Astrocyte (in vitro differentiated cells and primary cell): ENCODE data around the gene CCDC3. TPM values are rescaled to one million over a fixed set of nuclear protein-coding genes. Genes with fewer than 3 reads are reported as not detected.

Source experiments
- DNase-seq: peaks from one replicate; pipeline ENCODE4 v3.0.0-alpha.2; 2010; ENCODE audit warnings: low read depth
- FAIRE-seq: peaks from 2 replicates; lab custom pipeline; 2011; peaks lifted over from hg19 to GRCh38; lab: Jason Lieb, UNC
- H2AFZ ChIP-seq: 2 replicates; pipeline ENCODE4 v1.6.0; 2012; ENCODE audit warnings: low read depth, low read length, inconsistent platforms
- H3K27ac ChIP-seq: 2 replicates; pipeline ENCODE4 v1.5.1; 2011; ENCODE audit warnings: low read depth, low read length, inconsistent platforms
- H3K27me3 ChIP-seq: 2 replicates; pipeline ENCODE4 v1.6.0; 2011; ENCODE audit warnings: low read length, inconsistent platforms; ENCODE audit not compliant: insufficient read depth
- H3K36me3 ChIP-seq: 2 replicates; pipeline ENCODE4 v1.5.1; 2011; ENCODE audit warnings: low read length, inconsistent platforms; ENCODE audit not compliant: insufficient read depth
- H3K4me1 ChIP-seq: 2 replicates; pipeline ENCODE4 v1.5.1; 2011; ENCODE audit warnings: low read length, inconsistent platforms; ENCODE audit not compliant: insufficient read depth
- H3K4me2 ChIP-seq: 2 replicates; pipeline ENCODE4 v1.6.0; 2012; ENCODE audit warnings: low read length, inconsistent platforms
- H3K4me3 ChIP-seq: 2 replicates; pipeline ENCODE4 v1.5.1; 2011; ENCODE audit warnings: low read depth, mild to moderate bottlenecking, low read length, inconsistent platforms; ENCODE audit not compliant: insufficient read depth
- H3K79me2 ChIP-seq: 2 replicates; pipeline ENCODE4 v1.6.0; 2012; ENCODE audit warnings: mild to moderate bottlenecking, low read length, inconsistent platforms; ENCODE audit not compliant: insufficient read depth
- H3K9ac ChIP-seq: 2 replicates; pipeline ENCODE4 v1.6.0; 2012; ENCODE audit warnings: mild to moderate bottlenecking, low read length, inconsistent platforms
- H3K9me3 ChIP-seq: 2 replicates; pipeline ENCODE4 v1.5.1; 2012; ENCODE audit warnings: low read depth, mild to moderate bottlenecking, low read length, inconsistent platforms; ENCODE audit not compliant: insufficient read depth
- H4K20me1 ChIP-seq: 2 replicates; pipeline ENCODE4 v1.6.0; 2012; ENCODE audit warnings: low read length, inconsistent platforms; ENCODE audit not compliant: insufficient read depth
- H3K27ac Mint-ChIP-seq: one replicate; pipeline ENCODE4 v1.8.0; 2021; ENCODE audit warnings: mild to moderate bottlenecking, mixed read lengths; ENCODE audit not compliant: unreplicated experiment
- H3K27me3 Mint-ChIP-seq: one replicate; pipeline ENCODE4 v1.8.0; 2021; ENCODE audit warnings: low read depth, mixed read lengths; ENCODE audit not compliant: unreplicated experiment
- H3K36me3 Mint-ChIP-seq: one replicate; pipeline ENCODE4 v1.8.0; 2021; ENCODE audit warnings: low read depth, mixed read lengths; ENCODE audit not compliant: unreplicated experiment
- H3K4me1 Mint-ChIP-seq: one replicate; pipeline ENCODE4 v1.8.0; 2021; ENCODE audit warnings: low read depth, mixed read lengths; ENCODE audit not compliant: unreplicated experiment
- H3K4me3 Mint-ChIP-seq: one replicate; pipeline ENCODE4 v1.8.0; 2021; ENCODE audit warnings: mild to moderate bottlenecking, moderate library complexity, mixed read lengths; ENCODE audit not compliant: unreplicated experiment
- H3K9me3 Mint-ChIP-seq: one replicate; pipeline ENCODE4 v1.8.0; 2021; ENCODE audit warnings: mild to moderate bottlenecking, mixed read lengths; ENCODE audit not compliant: unreplicated experiment
- EZH2 ChIP-seq: IDR thresholded peaks from 2 replicates; pipeline ENCODE4 v1.6.1; 2012; ENCODE audit warnings: mild to moderate bottlenecking, low read length, inconsistent platforms; ENCODE audit not compliant: insufficient read depth
- total RNA-seq: library from RNA; stranded (reverse); gene quantifications from 2 replicates; pipeline ENCODE4 v1.2.1, GENCODE V29; 2021
- TF ChIP-seq, protein P1 (sequence below): IDR thresholded peaks from 2 replicates; pipeline ENCODE4 v1.5.1; 2011; ENCODE audit warnings: low read depth, mild to moderate bottlenecking, inconsistent platforms, low read length, moderate library complexity; ENCODE audit not compliant: insufficient read depth

CCDC3 gene
- total RNA-seq, 1 donor from 2014 or later, result 25.8 TPM

DNA sequence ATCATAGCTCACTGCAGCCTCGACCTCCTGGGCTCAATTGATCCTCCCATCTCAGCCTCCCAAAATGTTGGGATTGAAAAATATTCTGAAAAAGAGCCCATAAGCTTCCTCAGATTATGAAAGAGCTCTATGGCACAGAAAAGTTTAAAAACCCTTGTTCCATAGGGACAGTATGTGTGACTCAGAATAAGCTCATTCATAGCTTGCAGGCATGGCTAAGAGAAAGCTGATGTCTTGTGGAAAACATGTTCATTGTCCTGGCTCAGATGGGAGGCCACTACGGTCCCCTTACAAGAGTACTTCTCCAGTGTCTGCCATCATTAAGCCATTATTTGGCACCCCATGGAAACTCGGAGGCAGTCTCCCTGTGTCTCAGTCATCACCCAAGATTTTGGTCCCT, 64.0 kb downstream of the CCDC3 start:
- peaks cover 6% of the 10 kb centered on the region for H3K9me3 Mint-ChIP-seq
- H3K36me3 Mint-ChIP-seq, result no peaks in the 10 kb centered on the region
- Histone ChIP-seq H3K79me2 (no peaks in the 10 kb centered on the region), H3K4me2 (no peak overlapping the region), H4K20me1 (no peaks in the 10 kb centered on the region), H3K4me1 (peaks cover 9% of the 10 kb centered on the region), H3K36me3 (no peaks in the 10 kb centered on the region), H3K9me3 (no peaks in the 10 kb centered on the region), H3K9ac (no peak overlapping the region), H2AFZ (no peak overlapping the region), H3K4me3 (no peak overlapping the region), H3K27me3 (no peaks in the 10 kb centered on the region), H3K27ac (no peak overlapping the region)
- no peak for FAIRE-seq
- peaks cover 25% of the 10 kb centered on the region for H3K4me1 Mint-ChIP-seq
- no peak for TF ChIP-seq EZH2
- TF ChIP-seq, protein P1, sequence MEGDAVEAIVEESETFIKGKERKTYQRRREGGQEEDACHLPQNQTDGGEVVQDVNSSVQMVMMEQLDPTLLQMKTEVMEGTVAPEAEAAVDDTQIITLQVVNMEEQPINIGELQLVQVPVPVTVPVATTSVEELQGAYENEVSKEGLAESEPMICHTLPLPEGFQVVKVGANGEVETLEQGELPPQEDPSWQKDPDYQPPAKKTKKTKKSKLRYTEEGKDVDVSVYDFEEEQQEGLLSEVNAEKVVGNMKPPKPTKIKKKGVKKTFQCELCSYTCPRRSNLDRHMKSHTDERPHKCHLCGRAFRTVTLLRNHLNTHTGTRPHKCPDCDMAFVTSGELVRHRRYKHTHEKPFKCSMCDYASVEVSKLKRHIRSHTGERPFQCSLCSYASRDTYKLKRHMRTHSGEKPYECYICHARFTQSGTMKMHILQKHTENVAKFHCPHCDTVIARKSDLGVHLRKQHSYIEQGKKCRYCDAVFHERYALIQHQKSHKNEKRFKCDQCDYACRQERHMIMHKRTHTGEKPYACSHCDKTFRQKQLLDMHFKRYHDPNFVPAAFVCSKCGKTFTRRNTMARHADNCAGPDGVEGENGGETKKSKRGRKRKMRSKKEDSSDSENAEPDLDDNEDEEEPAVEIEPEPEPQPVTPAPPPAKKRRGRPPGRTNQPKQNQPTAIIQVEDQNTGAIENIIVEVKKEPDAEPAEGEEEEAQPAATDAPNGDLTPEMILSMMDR, result no peak
- H3K4me3 Mint-ChIP-seq, result no peak overlapping the region
- no peak for DNase-seq
- no peak overlapping the region for H3K27ac Mint-ChIP-seq
- H3K27me3 Mint-ChIP-seq, result no peaks in the 10 kb centered on the region

DNA sequence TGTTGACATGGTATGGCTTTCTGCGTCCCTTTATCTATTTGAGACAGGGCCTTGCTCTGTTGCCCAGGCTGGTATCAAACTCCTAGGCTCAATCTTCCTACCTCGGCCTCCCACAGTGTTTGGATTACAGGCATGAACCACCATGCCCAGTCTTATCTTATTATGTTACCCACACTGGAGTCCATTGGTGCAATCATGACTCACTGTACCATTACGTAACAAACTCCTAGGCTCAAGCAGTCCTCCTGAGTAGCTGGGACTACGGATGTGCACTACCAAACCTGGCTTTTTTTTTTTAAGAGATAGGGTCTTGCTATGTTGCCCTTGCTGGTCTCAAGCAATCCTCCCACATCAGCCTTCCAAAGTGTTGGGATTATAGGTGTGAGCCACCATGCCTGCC, 66.7 kb downstream of the CCDC3 start:
- Histone ChIP-seq H3K27ac (no peak overlapping the region), H3K79me2 (no peaks in the 10 kb centered on the region), H3K4me3 (no peak overlapping the region), H3K4me1 (peaks cover 6% of the 10 kb centered on the region), H3K27me3 (no peaks in the 10 kb centered on the region), H4K20me1 (no peaks in the 10 kb centered on the region), H3K4me2 (no peak overlapping the region), H3K9ac (no peak overlapping the region), H2AFZ (no peak overlapping the region), H3K9me3 (no peaks in the 10 kb centered on the region), H3K36me3 (no peaks in the 10 kb centered on the region)
- Mint-ChIP-seq H3K9me3 (peaks cover 7% of the 10 kb centered on the region), H3K4me1 (peaks cover 11% of the 10 kb centered on the region), H3K4me3 (no peak overlapping the region), H3K27ac (no peak overlapping the region), H3K27me3 (no peaks in the 10 kb centered on the region), H3K36me3 (peaks cover 2% of the 10 kb centered on the region)
- TF ChIP-seq, protein P1, result no peak
- TF ChIP-seq EZH2, result no peak
- peak; percentile 14 for DNase-seq
- no peak for FAIRE-seq

GRCh38 chr10:12929381-12929780, 72.1 kb downstream of the CCDC3 start:
- Histone ChIP-seq H3K4me2 (no peak overlapping the region), H3K4me1 (no peaks in the 10 kb centered on the region), H3K36me3 (no peaks in the 10 kb centered on the region), H2AFZ (no peak overlapping the region), H3K27me3 (no peaks in the 10 kb centered on the region), H3K9ac (no peak overlapping the region), H3K4me3 (no peak overlapping the region), H3K9me3 (no peaks in the 10 kb centered on the region), H3K79me2 (no peaks in the 10 kb centered on the region), H4K20me1 (no peaks in the 10 kb centered on the region), H3K27ac (no peak overlapping the region)
- TF ChIP-seq, protein P1, result no peak
- TF ChIP-seq EZH2, result no peak
- Mint-ChIP-seq H3K27me3 (peaks cover 7% of the 10 kb centered on the region), H3K27ac (no peak overlapping the region), H3K4me3 (no peak overlapping the region), H3K4me1 (no peaks in the 10 kb centered on the region), H3K36me3 (peaks cover 17% of the 10 kb centered on the region), H3K9me3 (peaks cover 16% of the 10 kb centered on the region)
- DNase-seq (no peak), FAIRE-seq (no peak)
